ENCODE results near the gene ARSA.
"Not testable (repeated sequence)": the region's sequence is repeated elsewhere in the genome, so short reads cannot be mapped to it uniquely, and the experiment has no call there.

ARSA gene

DNA sequence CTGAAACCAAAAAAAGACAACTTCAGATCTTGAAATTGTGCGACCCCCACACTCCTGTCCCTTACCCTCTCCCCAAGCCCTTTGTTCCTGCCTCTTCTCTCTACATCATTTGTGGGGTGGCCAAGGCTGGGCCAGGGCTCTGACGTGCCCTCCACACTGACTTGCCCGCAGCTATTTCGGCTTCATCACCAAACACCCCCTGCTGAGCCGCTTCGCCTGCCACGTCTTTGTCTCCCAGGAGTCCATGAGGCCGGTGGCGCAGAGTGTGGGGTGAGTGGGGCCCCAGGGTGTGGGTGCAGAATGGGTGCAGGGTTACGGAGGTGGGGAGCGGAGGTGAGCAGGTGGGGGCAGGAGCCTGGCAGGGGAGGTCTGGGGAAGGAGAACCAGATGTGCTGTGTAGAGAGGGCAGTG lies 17.9 kb downstream of the ARSA start:
- no peaks in the 10 kb centered on the region for H3K36me3 ChIP-seq
- H3K27me3 ChIP-seq, result peaks cover 4 to 33% (median 17%) of the 10 kb centered on the region in 11 experiments; a peak in 18 of 22 replicates
- H3K4me2 ChIP-seq, result no peak overlapping the region
- H3K4me1 ChIP-seq, result peaks cover 0 to 7% (median 4%) of the 10 kb centered on the region in 10 experiments; a peak in 6 of 20 replicates
- no peak overlapping the region for H3K9ac ChIP-seq
- peaks cover 0 to 32% (median 0%) of the 10 kb centered on the region in 11 experiments; a peak in 6 of 22 replicates for H4K20me1 ChIP-seq
- no peak overlapping the region for H3K4me3 ChIP-seq
- no peak overlapping the region for H3K27ac ChIP-seq
- TF ChIP-seq Cebpa-rat (IDR thresholded peaks at IDR 0.05), result no peak
- no peaks in the 10 kb centered on the region for H3K9me3 ChIP-seq (replicated peaks in 1 of 11)

GRCh38 chr22:50609599-50609998 lies 18.4 kb downstream of the ARSA start:
- H3K27me3 ChIP-seq, result peaks cover 5 to 37% (median 22%) of the 10 kb centered on the region in 11 experiments; a peak in 18 of 22 replicates
- no peak overlapping the region for H3K27ac ChIP-seq
- H3K4me2 ChIP-seq, result no peak overlapping the region
- H3K9ac ChIP-seq, result no peak overlapping the region
- H3K4me3 ChIP-seq, result no peak overlapping the region
- H3K9me3 ChIP-seq (replicated peaks in 1 of 11), result no peaks in the 10 kb centered on the region
- H3K4me1 ChIP-seq, result peaks cover 0 to 7% (median 2%) of the 10 kb centered on the region in 10 experiments; a peak in 6 of 20 replicates
- no peaks in the 10 kb centered on the region for H3K36me3 ChIP-seq
- no peak for TF ChIP-seq Cebpa-rat (IDR thresholded peaks at IDR 0.05)
- peaks cover 0 to 37% (median 0%) of the 10 kb centered on the region in 11 experiments; a peak in 6 of 22 replicates for H4K20me1 ChIP-seq

DNA sequence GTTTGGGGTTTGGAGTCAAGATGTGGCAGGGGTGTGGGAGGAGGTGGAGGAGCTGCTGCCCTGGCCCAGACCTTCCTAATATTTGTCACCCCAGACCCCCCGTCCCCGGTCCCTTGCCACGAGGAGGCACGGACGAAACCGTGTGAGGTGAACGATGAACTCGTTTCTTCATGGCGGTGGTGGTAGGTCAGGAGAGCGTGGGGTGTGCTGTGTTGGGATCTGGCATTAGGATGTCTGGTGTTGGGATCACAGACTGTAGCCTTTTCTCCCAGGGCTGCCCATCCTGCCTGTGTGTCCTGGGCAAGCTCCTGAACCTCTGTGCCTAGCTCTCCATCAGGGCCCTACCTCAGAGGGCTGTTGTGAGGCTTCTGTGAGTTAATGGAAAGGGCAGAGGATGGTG lies 19.0 kb downstream of the ARSA start:
- no peak overlapping the region for H3K9ac ChIP-seq
- TF ChIP-seq Cebpa-rat (IDR thresholded peaks at IDR 0.05), result no peak
- H3K4me3 ChIP-seq, result no peak overlapping the region
- H3K27me3 ChIP-seq, result peaks cover 10 to 43% (median 28%) of the 10 kb centered on the region in 11 experiments
- no peaks in the 10 kb centered on the region for H3K9me3 ChIP-seq (replicated peaks in 1 of 11)
- no peak overlapping the region for H3K27ac ChIP-seq
- H3K4me2 ChIP-seq, result no peak overlapping the region
- no peaks in the 10 kb centered on the region for H3K36me3 ChIP-seq
- H3K4me1 ChIP-seq, result peaks cover 0 to 7% (median 2%) of the 10 kb centered on the region in 10 experiments; a peak in 5 of 20 replicates
- H4K20me1 ChIP-seq, result peaks cover 0 to 39% (median 0%) of the 10 kb centered on the region in 11 experiments; a peak in 7 of 22 replicates

DNA sequence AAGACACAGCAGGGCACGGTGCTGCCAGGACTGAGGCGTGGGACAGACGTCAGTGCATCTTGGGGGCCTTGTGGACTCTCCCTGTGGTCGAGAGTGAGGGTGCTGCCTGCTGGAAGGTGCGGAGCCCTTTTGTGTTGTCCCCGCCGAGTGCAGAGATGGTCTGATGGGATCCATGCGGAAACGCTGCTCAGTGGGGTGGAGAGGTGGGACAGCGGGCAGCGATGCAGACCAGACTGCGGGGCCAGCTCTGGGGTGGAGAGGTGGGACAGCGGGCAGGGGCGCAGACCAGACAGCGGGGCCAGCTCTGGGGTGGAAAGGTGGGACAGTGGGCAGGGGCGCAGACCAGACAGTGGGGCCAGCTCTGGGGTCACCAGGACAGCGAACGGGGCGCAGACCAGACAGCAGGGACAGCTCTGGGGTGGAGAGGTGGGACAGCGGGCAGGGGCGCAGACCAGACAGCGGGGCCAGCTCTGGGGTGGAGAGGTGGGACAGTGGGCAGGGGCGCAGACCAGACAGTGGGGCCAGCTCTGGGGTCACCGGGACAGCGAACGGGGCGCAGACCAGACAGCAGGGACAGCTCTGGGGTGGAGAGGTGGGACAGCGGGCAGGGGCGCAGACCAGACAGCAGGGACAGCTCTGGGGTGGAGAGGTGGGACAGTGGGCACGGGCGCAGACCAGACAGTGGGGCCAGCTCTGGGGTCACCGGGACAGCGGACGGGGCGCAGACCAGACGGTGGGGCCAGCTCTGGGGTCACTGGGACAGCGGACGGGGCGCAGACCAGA lies 19.7 kb downstream of the ARSA start:
- H3K27ac ChIP-seq; H3K36me3 ChIP-seq; H3K9me3 ChIP-seq (replicated peaks in 1 of 11); H3K9ac ChIP-seq; H3K4me2 ChIP-seq; H3K4me3 ChIP-seq; H3K4me1 ChIP-seq: not testable (repeated sequence)
- Histone ChIP-seq H3K27me3 (peaks cover 18 to 51% (median 35%) of the 10 kb centered on the region in 11 experiments), H4K20me1 (peaks cover 0 to 46% (median 0%) of the 10 kb centered on the region in 11 experiments; a peak in 8 of 22 replicates)

DNA sequence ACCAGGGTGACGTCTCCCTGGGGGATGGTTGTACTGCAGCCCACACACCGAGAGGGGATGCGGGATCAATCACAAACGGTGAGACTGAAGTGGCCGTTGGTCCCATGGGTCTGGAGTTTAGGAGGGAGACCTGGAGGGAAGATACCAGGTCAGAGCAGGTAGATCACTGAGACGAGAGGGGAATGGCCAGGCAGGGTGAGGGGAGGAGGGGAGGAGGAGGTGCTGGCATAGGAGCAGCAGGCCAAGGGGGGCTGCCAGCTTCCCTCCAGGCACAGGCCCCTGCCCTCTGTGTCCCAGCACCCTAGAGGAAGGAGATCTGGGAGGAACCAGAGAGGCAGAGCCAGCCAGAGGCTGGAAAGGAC lies 20.3 kb downstream of the ARSA start:
- Histone ChIP-seq H3K9me3 (replicated peaks in 1 of 11) (no peaks in the 10 kb centered on the region), H3K4me2 (no peak overlapping the region), H3K36me3 (no peaks in the 10 kb centered on the region), H3K27ac (no peak overlapping the region), H3K4me1 (peaks cover 0 to 7% (median 2%) of the 10 kb centered on the region in 10 experiments; a peak in 5 of 20 replicates), H3K4me3 (no peak overlapping the region), H3K9ac (no peak overlapping the region), H3K27me3 (peaks cover 24 to 57% (median 41%) of the 10 kb centered on the region in 11 experiments), H4K20me1 (peaks cover 0 to 52% (median 0%) of the 10 kb centered on the region in 11 experiments; a peak in 10 of 22 replicates)
- no peak for TF ChIP-seq Cebpa-rat (IDR thresholded peaks at IDR 0.05)

- Histone ChIP-seq H3K9ac (no peak overlapping the region), H3K36me3 (no peaks in the 10 kb centered on the region), H4K20me1 (peaks cover 0 to 57% (median 1%) of the 10 kb centered on the region in 11 experiments; a peak in 10 of 22 replicates), H3K4me2 (no peak overlapping the region), H3K4me1 (peaks cover 0 to 7% (median 2%) of the 10 kb centered on the region in 10 experiments; a peak in 5 of 20 replicates), H3K4me3 (no peak overlapping the region), H3K27me3 (peaks cover 29 to 62% (median 47%) of the 10 kb centered on the region in 11 experiments), H3K9me3 (replicated peaks in 1 of 11) (no peaks in the 10 kb centered on the region), H3K27ac (no peak overlapping the region)
- TF ChIP-seq Cebpa-rat (IDR thresholded peaks at IDR 0.05), result no peak
Observed at GRCh38 chr22:50606946-50607658, 20.9 kb downstream of the ARSA start.

DNA sequence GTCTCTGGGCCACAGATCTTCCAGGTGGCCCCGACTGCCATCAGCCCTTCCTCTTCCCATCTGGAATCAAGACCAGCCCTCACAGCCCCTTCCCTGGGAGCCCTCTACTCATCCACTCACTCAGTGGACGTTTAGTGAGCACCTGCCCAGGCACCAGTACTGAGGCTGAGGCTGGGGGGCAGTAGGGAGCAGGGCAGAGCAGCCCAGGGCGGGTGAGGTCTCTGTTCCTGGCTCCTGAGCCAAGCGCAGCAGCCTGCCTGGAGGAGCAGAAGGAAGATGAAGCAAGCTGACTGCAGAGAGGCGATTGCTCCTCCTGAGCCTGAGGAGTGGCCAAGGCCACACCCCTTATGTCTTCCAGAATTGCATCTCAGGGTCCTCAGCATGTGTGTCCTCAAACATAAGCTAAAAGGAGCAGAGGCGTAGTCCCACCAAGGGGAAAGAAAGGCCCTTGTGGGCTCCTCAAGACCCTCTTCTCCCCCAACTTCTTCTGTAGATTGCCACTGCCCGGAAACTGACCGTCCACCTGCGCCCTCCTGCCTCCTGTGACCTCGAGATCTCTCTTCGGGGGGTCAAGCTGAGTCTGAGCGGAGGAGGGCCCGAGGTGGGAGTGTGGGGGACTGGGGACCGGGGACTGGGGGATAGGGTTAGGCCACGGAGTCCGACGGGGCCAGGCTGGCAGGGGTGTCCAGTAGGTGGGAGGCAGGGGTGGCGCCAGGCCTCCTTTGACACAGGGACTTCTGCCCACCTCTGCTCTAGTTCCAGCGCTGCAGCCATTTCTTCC lies 21.6 kb downstream of the ARSA start:
- Histone ChIP-seq H3K4me1 (peaks cover 0 to 7% (median 2%) of the 10 kb centered on the region in 10 experiments; a peak in 5 of 20 replicates), H3K36me3 (no peaks in the 10 kb centered on the region), H3K4me2 (0 out of 22 replicates have a peak overlapping the region, but pooled peaks of 1 of the 11 experiments have one; percentile 32), H4K20me1 (peaks cover 0 to 63% (median 4%) of the 10 kb centered on the region in 11 experiments; a peak in 10 of 22 replicates), H3K9ac (no peak overlapping the region), H3K27ac (no peak overlapping the region), H3K9me3 (replicated peaks in 1 of 11) (no peaks in the 10 kb centered on the region), H3K27me3 (peaks cover 36 to 70% (median 54%) of the 10 kb centered on the region in 11 experiments), H3K4me3 (no peak overlapping the region)
- TF ChIP-seq Cebpa-rat (IDR thresholded peaks at IDR 0.05), result no peak

GRCh38 chr22:50605613-50606074 lies 22.3 kb downstream of the ARSA start:
- Histone ChIP-seq H3K27me3 (peaks cover 42 to 77% (median 61%) of the 10 kb centered on the region in 11 experiments), H3K36me3 (no peaks in the 10 kb centered on the region), H3K4me2 (peak overlapping the region in 4 of 11 experiments; percentile 3 to 32 (median 10); a peak in 2 of 22 replicates), H3K9ac (no peak overlapping the region), H3K4me1 (peaks cover 0 to 7% (median 2%) of the 10 kb centered on the region in 10 experiments; a peak in 5 of 20 replicates), H4K20me1 (peaks cover 0 to 63% (median 4%) of the 10 kb centered on the region in 11 experiments; a peak in 10 of 22 replicates), H3K4me3 (no peak overlapping the region), H3K27ac (no peak overlapping the region), H3K9me3 (replicated peaks in 1 of 11) (no peaks in the 10 kb centered on the region)
- TF ChIP-seq Cebpa-rat (IDR thresholded peaks at IDR 0.05), result no peak

Measured in BLaER1 treated with 17β-estradiol and CSF1 and Interleukin-3, amounts not matched to agents 10 nM and 100 nM (cell line).